ENCODE results near the gene FAM76A.
"Not testable (repeated sequence)": the region's sequence is repeated elsewhere in the genome, so short reads cannot be mapped to it uniquely, and the experiment has no call there.

Gene FAM76A

GRCh38 chr1:27726173-27727044, 648 bp downstream of the FAM76A start:
- FAIRE-seq, result no peak

GRCh38 chr1:27727126-27727525, 1.4 kb downstream of the FAM76A start:
- FAIRE-seq, result no peak

- FAIRE-seq, result no peak
Measured at GRCh38 chr1:27736252-27736651, 10.5 kb downstream of the FAM76A start.

GRCh38 chr1:27741121-27741520, 15.4 kb downstream of the FAM76A start:
- FAIRE-seq, result no peak

GRCh38 chr1:27744556-27744955, 18.8 kb downstream of the FAM76A start:
- no peak for FAIRE-seq

- no peak for FAIRE-seq
Measured at GRCh38 chr1:27745466-27745865, 19.7 kb downstream of the FAM76A start.

- no peak for FAIRE-seq
Measured at GRCh38 chr1:27752360-27752759, 26.6 kb downstream of the FAM76A start.

- FAIRE-seq, result no peak
Measured at GRCh38 chr1:27755286-27755685, 29.5 kb downstream of the FAM76A start.

- FAIRE-seq, result no peak
Measured at GRCh38 chr1:27755865-27756264, 30.1 kb downstream of the FAM76A start.

- no peak for FAIRE-seq
Measured at GRCh38 chr1:27759236-27759635, 33.5 kb downstream of the FAM76A start.

- no peak for FAIRE-seq
Measured at GRCh38 chr1:27760426-27760825, 34.7 kb downstream of the FAM76A start.

GRCh38 chr1:27762033-27762432, 36.3 kb downstream of the FAM76A start:
- no peak for FAIRE-seq

- no peak for FAIRE-seq
Measured at GRCh38 chr1:27763358-27763757, 37.6 kb downstream of the FAM76A start.

GRCh38 chr1:27770293-27770830, 44.6 kb downstream of the FAM76A start:
- no peak for FAIRE-seq

GRCh38 chr1:27772036-27772931, 46.5 kb downstream of the FAM76A start:
- no peak for FAIRE-seq

GRCh38 chr1:27772932-27773825, 47.4 kb downstream of the FAM76A start, which contains the start of gene STX12:
Gene STX12 (plus strand): TSS chr1:27773219. CDS start chr1:27773308, 89 bp downstream.
- no peak for FAIRE-seq

- FAIRE-seq, result no peak
Measured at GRCh38 chr1:27773826-27774445, 48.2 kb downstream of the FAM76A start.

- no peak for FAIRE-seq
Measured at GRCh38 chr1:27774654-27775053, 48.9 kb downstream of the FAM76A start.

- FAIRE-seq, result not testable (repeated sequence)
Measured at GRCh38 chr1:27775336-27775735, 49.6 kb downstream of the FAM76A start.

GRCh38 chr1:27776276-27776675, 50.5 kb downstream of the FAM76A start:
- not testable (repeated sequence) for FAIRE-seq

GRCh38 chr1:27778056-27778455, 52.3 kb downstream of the FAM76A start:
- FAIRE-seq, result no peak

GRCh38 chr1:27779122-27779521, 53.4 kb downstream of the FAM76A start:
- FAIRE-seq, result no peak

Measured in islet of Langerhans (tissue), 1 donor.